GM21381 (cell line): ENCODE measurements around the gene GPR137B.
"Not testable (repeated sequence)": the region's sequence is repeated elsewhere in the genome, so short reads cannot be mapped to it uniquely, and the experiment has no call there.

Experiments
- ATAC-seq: cut with Tn5 transposase; IDR thresholded peaks from one replicate; pipeline ENCODE4 v1.9.1; 2021; ENCODE audit warnings: mild to moderate bottlenecking, moderate library complexity; ENCODE audit not compliant: unreplicated experiment

GPR137B gene

DNA sequence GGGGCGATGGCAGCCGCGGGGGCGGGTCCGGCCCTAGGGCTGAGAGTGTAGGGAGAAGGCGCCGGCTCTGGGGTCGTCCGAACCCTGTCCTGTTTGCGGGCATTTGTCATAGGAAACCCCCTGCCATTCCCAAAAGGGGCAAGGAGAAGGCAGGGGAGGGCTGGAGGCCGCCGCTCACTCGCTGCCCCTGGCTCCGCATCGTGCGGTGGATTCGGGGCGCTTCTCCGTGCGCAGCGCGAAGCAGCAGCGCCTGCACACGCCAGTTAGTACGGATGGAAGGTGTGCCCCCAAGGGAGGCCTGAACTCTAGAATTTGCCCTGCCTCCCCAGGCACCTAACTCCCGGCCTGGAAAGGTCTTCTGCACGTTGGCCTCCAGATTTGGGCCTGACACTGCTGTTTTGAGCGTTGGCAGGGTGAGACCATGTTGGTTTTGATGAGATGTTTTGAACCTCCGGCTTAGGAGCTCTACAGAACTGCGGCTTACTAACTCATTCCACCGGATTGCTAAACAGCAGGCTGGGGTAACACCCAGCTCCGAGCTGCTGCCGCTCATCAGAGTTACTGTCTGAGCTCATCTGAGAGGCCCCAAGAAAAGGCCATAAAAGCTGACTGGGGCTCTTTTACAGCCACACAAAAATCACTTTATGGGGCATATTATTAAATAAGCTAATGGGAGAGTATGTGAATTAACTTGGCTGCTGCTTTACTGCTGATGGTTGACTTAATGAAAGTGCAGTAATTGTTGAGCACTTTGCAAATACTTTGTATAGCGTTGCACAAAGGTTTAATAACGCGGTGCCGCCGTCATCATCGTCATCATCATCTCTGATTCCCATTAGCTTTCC is 987 bp downstream of the GPR137B start:
- peak; percentile 15 for ATAC-seq

DNA sequence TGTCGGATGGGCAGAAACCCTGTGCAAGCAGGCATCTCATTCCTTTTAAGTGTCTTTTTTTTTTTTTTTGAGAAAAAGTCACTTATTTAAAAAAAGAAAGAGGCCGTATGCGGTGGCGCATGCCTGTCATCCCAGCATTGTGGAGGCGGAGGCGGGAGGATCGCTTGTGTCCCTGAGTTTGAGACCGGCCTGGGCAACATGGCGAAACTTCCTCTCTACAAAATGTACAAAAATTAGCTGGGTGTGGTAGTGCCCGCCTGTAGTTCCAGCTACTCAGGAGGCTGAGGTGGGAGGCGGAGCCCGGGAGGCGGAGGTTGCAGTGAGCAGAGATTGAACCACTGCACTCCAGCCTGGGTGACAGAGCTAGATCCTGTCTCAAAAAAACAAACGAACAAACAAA is 1.7 kb downstream of the GPR137B start:
- no peak for ATAC-seq

DNA sequence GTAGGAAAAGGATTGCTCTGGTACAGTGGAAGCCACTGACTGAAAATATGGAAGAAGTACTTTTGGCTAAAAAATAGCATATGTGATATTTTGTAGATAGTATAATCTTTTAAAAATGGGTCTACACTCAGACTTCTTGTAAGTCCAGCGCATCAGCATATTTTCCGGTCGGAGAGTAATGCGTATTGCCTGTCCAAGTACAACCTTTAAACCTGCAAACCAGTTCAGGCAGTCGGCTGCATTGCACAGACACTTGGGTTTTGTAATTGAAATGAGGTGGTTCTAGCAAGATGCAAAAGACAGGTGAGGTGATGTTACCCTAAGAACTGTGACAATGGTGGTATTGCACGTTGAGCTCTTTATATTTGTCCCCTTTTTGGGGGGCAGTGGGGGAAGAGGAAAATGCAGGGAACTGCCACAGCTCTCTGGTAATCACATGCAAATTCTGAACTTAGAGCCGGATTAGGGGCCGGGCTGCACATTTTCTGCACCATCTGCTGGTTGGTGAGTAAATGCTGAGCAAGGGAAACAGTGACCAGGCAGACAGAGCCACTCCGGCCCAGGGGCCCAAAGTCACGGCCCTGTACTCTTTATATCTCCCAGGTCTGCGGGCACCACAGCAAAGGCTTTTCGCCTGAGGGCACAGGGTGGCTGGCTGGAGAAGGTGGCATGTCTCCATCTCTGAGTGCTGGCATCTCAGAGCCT is 2.3 kb downstream of the GPR137B start:
- ATAC-seq, result no peak

DNA sequence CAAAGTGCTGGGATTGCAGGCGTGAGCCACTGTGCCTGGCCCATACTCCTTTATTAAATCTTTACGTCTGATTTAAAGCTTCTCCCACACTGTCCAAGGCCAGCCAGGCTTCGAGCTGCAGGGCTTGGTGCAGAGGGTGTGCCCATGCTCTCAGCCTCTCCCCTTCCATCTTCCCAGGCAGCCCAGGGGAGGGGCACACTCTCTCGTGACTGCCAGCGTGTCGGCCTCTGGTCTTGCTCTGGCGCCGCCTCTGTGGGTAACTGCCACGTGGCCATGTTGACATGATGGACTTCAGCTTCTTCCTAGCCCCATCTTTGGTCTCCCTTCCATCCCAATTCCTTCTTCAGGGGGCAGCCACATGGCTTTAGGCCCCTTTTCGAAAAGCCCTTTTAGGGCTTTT is 4.7 kb downstream of the GPR137B start:
- no peak for ATAC-seq

DNA sequence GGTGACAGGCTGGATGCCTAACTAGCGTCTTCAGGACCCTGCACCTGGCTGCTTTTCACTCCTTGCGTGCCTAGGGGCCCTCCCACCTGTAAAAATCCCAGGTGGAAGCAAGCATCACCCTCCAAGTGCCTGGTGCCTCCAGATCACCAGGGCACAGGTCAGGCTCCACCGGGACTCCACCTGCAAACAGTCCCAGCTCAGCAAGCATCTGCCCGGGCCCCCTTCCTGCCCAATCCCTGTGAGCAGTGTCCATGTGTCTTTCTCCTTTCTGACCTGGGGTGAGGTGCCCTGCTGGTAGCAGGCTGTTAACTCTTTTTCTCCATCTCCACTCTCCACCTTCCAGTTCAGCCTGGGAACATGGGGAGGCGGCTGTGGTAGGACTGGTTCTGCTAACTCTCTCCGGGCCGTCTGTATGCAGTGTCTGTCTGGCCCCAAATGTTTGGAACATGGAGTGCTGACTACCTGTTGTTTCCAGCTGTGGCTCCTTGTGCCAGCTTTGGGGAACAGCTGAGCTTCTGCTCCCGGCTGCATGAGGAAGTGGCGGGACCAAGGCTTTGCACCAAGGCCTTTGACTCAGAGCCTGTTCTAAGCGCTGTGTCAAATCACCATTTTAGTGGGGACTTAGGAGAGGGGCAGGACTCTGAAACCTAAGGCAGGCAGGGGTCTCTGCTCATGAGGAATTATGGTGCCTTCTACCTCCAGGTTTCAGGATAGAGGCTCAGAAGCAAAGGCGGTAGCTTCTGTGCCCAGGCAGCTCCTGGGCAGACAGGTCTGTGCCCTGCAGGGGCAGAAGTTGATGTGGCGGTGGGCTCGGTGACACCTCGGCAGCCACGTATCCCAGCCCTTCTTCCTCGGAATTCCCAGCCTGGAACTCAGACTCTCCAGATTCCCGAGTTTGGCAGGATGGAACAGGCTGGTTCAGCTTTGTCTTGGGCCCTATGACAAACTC is 5.5 kb downstream of the GPR137B start:
- ATAC-seq, result no peak

DNA sequence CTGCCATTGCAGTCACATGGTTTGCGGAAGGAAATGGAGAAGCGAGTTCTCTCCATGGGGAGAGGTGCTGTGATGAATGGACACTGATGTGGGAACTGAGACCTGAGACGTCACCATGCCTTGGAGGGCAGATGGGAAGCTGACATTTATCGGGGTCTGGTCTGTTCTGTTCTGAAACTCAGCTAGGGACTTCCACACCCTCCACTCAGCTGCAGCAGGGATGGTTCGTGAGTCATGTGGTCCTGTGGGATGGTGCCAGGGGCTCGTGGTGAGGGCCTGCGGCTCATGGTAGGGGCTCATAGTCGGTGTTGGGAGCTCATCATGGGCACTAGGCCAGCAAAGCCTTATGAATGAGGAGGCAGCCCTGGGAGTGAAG is 6.1 kb downstream of the GPR137B start:
- no peak for ATAC-seq

DNA sequence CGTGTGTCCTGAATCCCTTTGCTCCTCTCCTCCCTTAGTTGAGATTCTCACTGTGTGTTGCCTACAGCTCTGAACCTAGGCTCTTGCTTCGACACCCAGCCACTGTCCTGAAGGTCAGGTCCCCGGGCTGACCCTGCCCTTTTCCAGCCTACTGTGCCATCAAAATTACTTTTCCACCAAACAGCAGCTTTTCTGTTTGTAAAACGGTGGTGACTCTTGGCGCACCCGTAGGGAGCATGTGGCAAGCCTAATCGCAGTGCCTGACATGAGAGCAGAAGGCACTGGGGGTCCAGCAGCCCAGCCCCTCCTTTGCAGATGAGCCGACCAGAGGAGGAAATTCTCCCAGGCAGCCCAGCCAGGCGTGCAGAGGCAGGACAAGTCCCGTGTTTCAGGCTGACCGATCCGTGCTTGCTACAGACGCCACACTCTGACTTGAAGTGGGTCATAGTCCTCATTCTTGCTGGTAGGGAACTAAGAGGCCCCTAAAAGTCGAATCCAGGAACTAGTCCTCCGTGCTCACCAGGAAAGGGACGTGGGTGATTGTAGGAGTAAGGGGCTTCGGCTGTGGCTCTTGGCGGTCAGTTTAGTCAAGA is 6.8 kb downstream of the GPR137B start:
- ATAC-seq, result no peak

DNA sequence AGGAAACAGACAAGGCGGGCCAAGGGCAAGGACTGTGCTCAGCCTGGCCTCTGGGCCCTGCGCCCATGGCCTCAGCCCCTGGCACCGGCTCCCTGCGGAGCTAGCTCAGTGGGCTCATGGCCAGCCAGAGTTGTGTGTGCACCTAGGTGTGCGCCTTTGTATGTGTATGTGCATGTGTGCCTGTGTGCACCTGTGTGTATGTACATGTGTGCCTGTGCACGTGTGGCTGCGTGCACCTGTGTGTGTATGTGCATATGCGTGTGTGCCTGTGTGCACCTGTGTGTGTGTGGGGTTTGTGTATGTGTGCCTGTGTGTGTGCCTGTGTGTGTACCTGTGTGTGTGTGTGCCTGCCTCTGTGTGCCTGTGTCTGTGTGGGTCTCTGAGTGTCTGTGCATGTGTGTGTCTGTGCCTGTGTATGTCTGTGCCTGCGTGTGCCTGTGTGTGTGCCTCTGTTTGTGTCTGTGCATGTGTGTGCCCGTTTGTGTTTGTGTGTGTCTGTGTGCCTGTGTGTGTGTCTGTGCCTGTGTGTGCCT is 7.4 kb downstream of the GPR137B start:
- ATAC-seq, result no peak

DNA sequence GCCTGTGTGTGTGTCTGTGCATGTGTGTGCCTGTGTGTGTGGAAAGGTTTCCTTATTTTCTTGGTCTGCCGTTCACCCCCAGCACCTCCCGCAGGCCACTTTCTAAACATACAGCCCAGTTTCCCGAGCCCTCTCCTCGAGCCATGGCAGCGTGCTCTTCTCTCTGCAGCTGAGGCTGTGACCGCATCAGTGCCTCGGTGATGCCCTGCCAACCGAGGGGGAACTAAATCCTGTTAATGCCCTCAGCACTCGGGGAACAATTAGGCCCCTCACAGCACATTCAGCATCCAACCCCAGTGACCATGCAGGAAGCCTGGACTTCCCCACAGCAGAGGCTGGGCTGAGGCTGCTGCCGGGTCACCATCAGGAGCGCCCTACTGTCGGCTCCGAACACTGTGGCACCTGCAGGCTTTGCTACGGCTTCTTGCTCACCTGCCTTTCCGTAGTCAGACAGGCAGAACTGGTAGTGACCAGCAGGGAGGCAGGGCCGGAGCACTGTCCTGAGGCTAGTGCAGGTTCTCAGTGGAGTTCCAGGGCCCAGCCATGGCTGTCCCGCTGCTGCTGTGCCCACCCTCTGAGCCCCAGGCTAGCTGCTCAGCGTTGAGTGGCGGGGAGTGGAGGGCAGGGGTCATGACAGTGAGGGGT is 8.1 kb downstream of the GPR137B start:
- no peak for ATAC-seq

DNA sequence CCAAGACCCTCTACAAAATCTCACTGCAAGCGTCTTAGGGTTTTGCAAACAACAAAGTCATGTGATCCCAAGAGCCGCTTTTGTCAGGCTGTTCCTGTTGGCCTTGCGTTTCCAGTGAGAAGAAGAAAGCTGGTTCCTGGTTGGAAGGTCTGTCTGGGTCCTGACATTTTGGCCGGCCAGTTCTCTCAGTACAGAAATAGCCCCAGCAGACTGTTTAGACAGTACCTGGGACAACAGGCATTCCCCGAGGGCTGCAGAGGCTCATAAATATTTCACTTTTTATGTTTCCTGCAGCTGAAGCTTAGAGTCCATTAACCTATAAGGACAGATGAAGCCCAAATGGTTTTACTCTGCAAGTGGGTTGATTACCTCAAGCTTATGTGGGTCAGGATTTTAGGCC is 8.6 kb downstream of the GPR137B start:
- no peak for ATAC-seq

DNA sequence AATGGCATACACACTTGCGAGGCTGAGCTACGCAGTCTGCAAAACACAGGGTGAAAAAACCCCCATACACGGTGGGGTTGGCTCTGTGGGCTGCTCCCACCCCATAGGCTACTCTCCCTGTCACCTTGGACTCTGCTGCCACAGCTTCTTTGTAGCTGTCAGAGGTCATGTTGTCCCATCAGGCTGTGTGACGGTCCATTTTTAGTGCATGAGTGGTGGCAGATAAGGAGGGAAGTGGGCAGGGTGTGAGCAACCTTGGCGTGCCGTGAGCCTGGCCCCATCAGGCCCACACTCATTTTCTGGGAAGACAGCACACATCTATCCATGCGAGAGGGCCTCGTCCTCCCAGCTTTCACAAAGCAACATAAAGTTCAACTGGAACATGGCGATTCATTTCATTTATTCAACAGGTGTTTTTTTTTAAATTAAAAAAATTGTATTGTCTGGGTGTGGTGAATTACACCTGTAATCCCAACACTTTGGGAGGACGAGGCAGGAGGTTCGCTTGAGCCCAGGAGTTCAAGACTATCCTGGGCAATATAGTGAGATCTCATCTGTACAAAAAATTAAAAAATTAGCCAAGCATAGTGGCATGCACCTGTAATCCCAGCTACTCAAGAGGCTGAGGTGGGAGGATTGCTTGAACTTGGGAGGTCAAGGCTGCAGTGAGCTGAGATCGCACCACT is 9.5 kb downstream of the GPR137B start:
- no peak for ATAC-seq

DNA sequence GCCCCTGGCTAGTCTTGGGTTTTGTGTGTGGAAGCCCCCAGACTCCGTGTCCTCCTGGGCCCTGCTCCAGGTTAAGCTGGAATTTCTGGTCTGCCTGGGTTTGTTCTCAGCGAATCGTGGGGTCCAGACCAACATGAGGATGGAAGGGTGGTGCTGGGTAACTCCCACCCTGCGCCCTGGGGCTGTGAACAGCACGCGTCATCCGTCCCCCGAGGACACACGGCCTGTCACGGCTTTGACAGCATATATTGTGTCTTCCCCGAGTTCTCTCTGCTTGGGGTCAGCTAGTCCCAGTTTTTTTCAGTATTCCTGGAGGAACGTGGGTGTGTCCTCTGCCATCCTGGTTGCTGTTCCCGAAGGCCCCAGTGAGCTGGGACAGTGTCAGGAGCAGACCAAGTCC is 11.8 kb downstream of the GPR137B start:
- ATAC-seq, result no peak

DNA sequence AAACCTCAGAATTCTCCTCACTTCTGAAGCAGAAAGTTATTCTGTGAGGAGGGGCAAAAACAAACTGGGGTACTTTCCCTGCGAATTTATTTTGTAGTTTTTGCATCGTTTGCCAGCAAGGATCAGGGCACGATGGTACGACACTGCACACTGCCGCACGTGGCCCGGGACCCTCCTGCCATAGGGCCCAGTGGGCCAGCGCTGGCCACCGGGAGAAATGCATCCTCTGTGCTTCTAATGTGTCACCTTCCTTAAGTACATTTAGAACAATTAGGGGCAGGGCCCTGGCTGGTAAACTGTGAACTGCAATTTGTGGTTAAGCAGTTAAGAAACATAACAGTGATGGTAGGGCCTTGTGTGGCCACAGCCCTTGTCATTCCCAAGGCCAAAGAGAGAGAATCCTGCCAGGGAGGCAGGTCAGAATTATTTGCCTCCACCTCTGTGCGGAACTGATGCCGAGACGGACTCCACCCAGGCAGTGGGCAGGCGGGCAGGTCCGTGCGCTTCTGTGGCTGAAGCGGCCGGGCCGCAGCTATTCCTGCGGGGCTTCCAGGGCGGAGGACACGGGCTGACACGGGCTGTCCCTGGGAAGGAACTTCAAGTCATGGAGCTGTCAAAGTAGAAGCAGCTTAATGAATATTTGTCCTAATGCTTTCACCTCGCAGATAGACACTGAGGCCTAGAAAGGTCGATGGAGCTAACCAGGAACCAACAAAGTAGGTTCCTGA is 12.5 kb downstream of the GPR137B start:
- ATAC-seq, result no peak

DNA sequence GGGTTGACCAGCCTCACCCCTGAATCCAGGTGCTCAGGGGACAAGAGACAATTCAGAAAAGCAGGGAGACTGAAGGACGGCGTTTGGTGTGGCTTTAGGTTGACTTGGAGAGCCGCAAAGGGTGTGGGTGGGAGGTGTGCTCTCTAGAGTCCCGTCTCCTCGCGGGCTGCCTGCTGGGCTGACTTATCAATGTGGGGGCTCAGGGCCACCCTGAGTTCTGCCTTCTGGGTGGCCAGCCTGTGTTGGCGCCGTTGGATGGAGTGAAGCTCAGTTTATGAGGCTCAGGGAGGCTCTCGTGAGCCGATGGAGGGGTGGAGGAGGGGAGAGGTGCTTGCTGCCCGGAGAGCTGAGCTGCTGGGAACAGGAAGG is 13.0 kb downstream of the GPR137B start:
- ATAC-seq, result no peak

DNA sequence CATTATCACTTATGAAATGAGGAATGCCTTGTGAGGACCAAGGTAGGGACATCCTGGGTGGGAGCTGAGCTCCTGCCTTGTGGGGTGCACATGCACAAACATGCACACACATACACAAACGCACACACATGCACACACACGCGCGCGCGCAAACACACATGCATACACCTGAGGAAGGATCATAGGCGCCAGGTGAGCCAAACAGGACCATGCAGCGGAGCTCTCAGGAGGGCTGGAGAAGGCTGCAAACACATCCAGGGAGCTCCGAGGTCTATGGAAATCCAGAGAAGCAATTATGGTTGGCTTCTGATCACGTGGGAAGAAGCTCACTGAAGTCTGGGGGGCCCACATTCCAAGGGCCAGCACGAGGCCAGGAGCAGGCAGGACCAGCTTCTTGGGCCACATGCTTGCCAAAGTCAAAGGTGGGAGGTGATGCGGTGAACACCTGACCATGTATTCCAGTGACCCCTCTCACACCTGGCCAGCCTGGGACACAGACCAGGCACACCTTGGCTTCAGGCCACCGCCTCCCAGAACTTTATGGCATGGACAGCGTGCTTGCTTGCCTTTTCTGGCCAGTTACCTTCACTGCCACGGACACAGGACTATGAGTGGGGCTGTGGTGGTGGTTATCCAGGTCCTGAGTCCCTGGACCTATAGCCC is 13.6 kb downstream of the GPR137B start:
- ATAC-seq, result no peak

DNA sequence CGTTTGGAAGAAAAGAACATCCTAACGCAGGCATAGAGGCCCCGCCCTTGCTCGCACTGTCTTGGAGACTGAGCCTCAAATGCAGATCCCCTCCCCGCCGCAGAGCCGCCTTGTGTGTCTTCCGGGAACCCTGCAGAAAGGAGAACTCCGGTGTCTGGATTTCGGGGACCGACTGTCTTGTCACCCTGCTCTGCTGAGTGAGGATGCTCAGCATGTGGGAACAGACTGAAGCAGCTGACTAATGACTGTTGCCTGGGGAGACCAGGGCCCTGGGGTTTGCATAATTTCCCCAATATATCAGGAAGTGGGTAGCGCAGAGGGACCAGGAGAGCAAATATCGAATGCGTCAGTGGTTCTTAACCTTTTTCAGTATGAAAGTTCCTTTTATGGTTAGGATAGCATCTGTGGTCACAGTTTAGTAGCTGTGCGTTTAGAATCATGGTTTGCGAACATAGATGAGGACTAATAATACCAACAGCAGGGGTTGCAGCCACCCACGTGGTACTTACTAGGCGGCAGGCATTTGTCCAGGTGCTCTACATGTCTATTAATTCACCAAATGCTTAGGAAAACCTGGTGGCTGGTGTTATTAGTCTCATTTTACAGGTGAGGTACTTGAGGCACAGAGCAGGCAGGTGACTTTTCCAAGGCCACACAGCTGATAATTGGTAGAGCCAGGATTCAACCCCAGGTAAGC is 14.3 kb downstream of the GPR137B start:
- ATAC-seq, result peak; percentile 74

DNA sequence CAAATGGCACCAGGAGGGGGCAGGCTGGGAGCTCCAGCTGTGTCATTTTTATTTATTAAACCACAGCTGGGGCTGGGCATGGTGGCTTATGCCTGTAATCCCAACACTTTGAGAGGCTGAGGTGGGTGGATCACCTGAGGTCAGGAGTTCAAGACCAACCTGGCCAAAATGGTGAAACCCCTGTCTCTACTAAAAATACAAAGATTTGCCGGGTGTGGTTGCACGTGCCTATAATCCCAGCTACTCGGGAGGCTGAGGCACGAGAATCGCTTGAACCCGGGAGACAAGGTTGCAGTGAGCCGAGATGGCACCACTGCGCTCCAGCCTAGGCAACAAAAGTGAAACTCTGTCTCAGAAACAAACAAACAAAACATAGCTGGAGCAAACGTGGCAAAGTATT is 15.7 kb downstream of the GPR137B start:
- ATAC-seq, result not testable (repeated sequence)

DNA sequence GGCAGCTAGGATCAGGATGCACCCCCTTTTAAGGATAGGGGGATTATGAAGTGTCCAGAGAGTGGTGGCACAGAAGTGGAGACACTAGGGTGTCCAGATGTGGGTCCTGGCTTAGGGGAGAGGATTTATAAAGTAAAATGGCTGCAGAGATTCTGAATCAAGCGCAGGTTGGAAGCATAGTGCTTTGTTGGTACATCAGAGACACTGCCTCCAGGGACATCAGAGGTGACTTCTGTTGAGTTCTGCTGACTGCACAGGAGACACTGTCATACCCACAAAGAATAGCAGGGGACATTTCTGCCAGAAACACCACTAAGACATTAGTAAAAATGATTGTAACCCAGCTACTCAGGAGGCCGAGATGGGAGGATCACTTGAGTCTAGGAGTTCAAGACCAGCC is 16.4 kb downstream of the GPR137B start:
- ATAC-seq, result no peak
